Measurements from ENCODE around the gene NPM3.

The NPM3 gene

GRCh38 chr10:101782811-101783735 lies at the start of gene NPM3:
Gene NPM3 (minus strand): TSS chr10:101783446. CDS start chr10:101783390, 56 bp downstream.
- H3K27ac ChIP-seq, result peak within 1 kb of the TSS; percentile 68
- TF ChIP-seq, protein P1, sequence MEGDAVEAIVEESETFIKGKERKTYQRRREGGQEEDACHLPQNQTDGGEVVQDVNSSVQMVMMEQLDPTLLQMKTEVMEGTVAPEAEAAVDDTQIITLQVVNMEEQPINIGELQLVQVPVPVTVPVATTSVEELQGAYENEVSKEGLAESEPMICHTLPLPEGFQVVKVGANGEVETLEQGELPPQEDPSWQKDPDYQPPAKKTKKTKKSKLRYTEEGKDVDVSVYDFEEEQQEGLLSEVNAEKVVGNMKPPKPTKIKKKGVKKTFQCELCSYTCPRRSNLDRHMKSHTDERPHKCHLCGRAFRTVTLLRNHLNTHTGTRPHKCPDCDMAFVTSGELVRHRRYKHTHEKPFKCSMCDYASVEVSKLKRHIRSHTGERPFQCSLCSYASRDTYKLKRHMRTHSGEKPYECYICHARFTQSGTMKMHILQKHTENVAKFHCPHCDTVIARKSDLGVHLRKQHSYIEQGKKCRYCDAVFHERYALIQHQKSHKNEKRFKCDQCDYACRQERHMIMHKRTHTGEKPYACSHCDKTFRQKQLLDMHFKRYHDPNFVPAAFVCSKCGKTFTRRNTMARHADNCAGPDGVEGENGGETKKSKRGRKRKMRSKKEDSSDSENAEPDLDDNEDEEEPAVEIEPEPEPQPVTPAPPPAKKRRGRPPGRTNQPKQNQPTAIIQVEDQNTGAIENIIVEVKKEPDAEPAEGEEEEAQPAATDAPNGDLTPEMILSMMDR (conservative IDR thresholded peaks at IDR 0.05), result no peak

GRCh38 chr10:101832325-101832771 lies 49.1 kb upstream of the NPM3 start:
- TF ChIP-seq, protein P1 (conservative IDR thresholded peaks at IDR 0.05), result no peak
- peak overlapping the region; percentile 83 for H3K27ac ChIP-seq

DNA sequence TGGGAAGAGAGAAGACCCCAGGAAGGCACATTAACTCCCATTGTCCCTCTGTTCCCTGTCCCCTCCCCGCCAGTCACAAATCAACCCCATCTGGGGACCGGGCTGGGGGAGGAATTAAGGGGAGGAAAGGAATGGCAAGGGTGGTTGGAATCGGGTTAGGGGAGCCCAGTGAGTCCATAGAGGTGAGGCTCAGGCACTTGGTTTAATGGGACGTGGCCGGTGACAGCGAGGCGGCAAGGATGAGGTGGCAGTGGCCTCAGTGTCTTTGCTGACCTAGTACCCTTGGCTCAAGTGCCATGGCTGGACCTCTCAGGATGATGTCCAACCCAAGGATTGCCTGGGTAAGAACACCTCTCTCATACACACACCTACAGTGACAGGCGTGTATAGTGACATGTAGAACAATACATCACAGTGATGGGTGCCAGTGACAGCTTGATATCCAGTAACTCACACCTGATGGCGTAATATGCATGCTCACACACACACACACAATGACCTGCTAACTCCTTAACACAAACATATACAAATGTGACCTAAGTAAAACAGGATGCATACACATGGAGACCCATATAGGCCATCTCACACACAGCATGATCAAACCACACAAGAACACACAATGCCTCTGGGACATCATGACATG lies 48.0 kb upstream of the NPM3 start:
- TF ChIP-seq, protein P1 (conservative IDR thresholded peaks at IDR 0.05), result no peak
- H3K27ac ChIP-seq, result peak overlapping the region; percentile 83

- H3K27ac ChIP-seq, result peak overlapping the region; percentile 83
- TF ChIP-seq, protein P1 (conservative IDR thresholded peaks at IDR 0.05), result no peak
Measured at GRCh38 chr10:101830322-101831168, 47.3 kb upstream of the NPM3 start.

DNA sequence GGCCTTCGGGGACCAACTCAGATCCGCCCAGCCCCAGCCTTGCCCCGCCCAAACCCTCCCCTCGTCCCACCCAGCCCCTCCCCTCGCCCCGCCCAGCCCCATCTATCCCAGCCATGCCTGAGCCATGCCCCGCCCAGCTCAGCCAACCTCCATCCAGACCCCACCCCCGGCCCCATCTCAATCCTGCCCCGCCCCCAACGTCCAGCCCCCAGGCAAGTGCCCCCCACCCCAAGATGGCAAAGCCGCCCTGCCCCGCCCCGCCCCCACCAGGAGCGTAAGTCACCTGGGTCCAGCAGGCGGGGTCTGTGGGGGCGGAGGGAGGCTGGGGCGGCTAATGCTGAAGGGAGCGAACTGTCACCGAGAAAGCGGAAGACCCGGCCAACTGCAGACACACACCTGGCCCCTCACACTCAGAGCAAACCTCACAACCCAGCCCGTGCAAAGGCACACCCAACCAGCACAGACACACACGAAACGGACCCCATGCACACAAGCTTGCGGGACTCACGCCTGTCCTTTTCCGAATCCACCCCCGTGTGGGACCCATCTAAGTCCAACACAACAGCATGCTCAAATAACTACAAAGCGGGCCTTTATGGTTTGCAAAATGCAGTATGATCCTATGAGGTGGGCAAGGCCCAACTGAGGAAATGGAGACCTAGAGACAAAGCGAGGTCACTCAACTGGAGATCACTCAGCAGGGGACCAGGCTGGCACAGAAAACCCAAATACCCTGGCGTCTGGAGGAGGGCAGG lies 46.5 kb upstream of the NPM3 start:
- peak overlapping the region; percentile 83 for H3K27ac ChIP-seq
- TF ChIP-seq, protein P1 (conservative IDR thresholded peaks at IDR 0.05), result no peak

DNA sequence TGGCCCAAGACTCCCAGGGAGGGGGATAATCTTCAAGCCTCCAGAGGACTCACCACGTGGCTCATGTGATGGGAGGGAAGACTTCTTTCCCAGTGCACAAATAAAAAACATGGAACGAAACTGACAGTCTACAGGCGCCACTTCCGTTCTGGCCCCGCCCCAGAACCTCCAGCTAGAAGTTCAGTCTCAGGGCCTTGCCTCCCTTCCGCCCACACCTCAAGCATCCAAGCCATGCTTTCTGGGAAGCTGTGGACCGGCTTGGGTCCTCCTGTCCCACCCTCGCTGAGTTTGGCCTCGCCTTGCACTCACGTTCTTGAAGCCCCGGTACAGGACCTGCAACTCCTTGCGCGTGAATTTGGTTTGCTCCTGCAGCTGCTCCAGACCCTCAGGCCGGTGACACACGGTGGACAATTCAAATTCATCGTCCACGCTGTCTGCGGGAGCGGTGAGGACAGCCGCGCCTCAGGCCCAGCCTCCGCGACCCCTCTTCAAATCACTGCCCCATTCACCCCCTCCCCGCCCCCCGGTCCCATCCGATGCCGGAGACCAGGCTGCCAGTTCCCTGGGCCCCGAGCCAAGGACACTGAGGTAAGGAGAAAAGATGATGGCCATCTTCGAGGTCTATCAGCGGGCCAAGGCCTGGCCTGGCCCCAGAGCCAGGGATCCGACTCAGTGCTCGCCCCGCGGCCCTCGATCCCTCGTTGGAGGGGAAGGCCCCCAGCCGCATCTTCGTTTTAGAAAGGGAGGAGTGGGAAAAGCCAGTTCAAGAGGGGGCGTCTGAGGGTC lies 45.7 kb upstream of the NPM3 start:
- H3K27ac ChIP-seq, result no peak overlapping the region

More for the DNA sequence above, 45.7 kb upstream of the NPM3 start:
- TF ChIP-seq, protein P1 (conservative IDR thresholded peaks at IDR 0.05), result no peak
